ENCODE data around the gene SEMA3A.
"Not testable (repeated sequence)": the region's sequence is repeated elsewhere in the genome, so short reads cannot be mapped to it uniquely, and the experiment has no call there.

The SEMA3A gene

GRCh38 chr7:84062489-84062901, 132.1 kb downstream of the SEMA3A start:
- DNase-seq (ENCODE audit: low read depth in 2 of 2), result not testable (repeated sequence)

- DNase-seq (ENCODE audit: low read depth in 2 of 2), result no peak
Measured at GRCh38 chr7:84060760-84061261, 133.8 kb downstream of the SEMA3A start.

DNA sequence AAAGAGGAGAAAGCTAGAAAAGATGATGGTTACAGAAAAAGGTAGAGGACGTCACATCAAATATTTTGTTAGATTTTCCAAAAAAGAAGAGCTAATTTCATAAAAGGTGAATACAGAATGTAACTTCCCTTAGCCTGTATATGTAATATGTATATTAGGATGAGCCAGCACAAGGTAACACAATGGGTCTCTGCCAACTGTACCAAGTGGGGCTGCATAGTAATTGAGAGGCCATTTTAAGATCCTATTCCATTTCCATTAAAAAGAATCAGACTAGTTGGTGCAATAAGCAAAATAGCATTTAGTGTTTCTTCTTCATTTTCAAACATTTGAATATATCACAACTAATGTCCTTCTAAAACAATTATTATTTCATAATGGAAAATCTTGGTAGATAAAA, 134.6 kb downstream of the SEMA3A start:
- no peak for DNase-seq (ENCODE audit: low read depth in 2 of 2)

DNA sequence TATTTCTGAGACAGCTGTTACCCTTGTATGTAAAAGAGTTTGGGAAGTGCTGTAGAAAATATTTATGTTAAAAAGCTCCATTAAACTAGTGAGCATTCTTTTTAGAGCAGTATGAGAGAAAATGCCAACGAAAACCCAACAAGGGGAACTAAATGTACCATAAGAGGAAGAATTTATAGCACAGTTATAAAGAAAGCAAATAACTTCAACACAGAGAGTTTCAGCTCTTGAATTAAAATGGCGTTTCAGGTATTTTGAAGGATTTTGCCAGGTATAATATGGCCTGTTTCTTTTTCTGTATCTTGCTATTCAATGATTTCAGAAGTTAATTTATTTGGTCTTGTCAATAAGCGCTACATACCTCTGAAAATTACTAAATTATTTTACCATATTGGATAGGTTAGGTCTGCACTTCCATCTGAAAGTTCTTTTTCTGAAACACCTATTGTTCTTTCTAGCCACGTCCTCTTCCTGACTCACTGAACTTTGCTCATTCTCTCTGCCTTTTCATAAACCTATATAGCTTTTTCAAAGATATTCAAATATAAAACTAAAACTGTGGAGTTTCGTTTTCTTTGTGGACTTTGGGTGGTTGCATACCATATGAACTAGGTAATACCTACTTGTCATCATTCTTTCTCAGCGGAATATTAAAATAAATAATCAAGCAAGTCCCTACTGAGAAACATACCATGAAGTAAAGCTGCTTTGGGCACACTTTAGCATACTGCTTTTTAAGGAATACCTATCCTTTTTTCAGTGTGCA, 136.1 kb downstream of the SEMA3A start:
- DNase-seq (ENCODE audit: low read depth in 2 of 2), result no peak

DNA sequence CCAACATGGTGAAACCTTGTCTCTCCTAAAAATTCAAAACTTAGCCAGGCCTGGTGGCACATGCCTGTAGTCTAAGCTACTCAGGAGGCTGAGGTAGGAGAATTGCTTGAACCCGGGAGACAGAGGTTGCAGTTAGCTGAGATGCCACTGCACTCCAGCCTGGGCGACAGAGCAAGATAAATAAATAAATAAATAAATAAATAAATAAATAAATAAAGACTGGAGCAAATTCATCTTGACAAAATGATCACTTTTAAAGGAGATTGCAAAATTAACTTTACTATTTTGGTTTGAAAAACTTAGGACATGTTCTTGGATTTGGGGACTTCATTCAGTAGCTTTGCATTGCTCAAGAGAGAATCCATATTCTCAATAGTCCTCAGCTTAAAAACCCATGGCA, 137.0 kb downstream of the SEMA3A start:
- no peak for DNase-seq (ENCODE audit: low read depth in 2 of 2)

DNA sequence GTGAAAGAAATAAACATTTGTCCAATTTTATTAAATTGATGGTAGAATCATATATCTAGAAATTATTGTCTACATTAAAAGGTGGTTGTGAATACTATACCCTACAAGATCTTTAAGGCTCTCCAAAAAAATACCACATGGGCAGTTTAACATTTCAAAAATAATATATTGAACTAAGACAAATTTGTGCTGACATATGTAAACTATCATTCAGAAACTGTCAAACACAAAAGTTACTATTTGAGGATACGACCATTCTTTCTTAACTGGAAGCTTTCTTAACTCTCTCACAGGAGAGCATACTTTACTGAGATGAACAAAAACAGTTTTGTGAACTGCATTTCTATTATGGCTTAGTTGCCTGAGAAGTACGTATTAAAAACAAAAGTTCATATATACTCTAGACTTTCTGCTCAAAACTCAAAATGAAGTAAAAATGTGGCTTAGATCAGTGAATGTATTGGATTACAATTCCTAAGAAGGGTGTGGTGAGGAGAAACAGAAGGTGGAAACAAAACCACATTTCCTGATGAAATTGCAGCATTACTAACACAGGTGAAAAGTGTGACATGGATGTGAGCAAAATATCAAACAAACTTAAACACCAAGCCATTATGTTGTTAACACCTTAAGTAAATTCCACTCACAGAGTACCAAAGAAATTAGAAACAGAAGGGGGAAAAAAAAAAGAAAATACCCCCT, 138.5 kb downstream of the SEMA3A start:
- DNase-seq (ENCODE audit: low read depth in 2 of 2), result no peak

- not testable (repeated sequence) for DNase-seq (ENCODE audit: low read depth in 2 of 2)
Measured at GRCh38 chr7:84055199-84055598, 139.4 kb downstream of the SEMA3A start.

DNA sequence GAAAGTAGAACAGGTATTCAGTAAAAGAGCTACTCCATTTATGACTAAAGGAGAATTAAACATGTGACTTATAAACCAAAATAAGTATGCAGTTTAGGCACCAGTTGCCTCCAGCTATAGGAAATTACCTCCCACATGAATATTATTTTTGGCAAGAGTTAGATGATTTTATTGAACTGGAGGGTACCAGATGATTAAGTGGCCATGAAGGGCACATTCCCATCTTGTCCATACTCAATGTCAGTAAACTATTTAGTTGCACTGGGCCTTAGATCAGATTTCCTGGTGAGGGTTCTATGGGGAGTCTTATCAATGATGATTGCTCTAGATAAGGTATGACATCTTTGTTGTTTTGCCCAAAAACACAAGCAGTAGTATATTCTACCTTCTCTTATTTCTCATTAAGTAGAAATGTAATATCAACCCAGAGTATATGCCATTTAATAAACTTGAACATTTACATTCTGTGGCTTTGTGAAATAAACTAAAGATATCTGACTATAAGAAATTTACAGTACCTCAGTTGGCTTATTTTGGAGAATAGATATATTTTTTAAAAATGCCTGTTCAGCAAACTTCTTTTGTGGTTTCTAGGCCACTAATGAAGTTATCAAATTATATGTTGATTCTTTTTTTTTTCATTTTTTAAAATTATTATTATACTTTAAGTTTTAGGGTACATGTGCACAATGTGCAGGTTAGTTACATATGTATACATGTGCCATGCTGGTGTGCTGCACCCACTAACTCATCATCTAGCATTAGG, 145.3 kb downstream of the SEMA3A start:
- no peak for DNase-seq (ENCODE audit: low read depth in 2 of 2)

- no peak for DNase-seq (ENCODE audit: low read depth in 2 of 2)
Measured at GRCh38 chr7:84047085-84047484, 147.5 kb downstream of the SEMA3A start.

DNA sequence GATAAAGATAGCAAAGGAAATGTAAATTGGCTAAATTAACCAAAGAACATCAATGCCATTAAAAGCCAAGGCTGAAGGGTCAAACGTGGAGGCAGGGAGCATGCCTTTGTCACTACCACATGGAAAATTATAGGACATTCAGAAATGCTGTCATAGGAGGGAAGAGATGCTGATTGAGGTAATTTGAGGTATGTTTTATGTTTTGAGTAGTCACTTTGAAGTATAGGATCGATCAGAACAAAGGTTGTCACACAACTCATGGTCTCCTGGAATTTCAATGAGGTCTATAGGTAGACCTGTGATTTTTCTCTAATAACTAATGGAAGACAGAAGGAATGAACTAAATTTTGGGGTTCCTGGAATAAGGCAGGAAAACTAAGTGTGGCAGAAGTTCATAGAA, 149.8 kb downstream of the SEMA3A start:
- DNase-seq (ENCODE audit: low read depth in 2 of 2), result no peak

DNA sequence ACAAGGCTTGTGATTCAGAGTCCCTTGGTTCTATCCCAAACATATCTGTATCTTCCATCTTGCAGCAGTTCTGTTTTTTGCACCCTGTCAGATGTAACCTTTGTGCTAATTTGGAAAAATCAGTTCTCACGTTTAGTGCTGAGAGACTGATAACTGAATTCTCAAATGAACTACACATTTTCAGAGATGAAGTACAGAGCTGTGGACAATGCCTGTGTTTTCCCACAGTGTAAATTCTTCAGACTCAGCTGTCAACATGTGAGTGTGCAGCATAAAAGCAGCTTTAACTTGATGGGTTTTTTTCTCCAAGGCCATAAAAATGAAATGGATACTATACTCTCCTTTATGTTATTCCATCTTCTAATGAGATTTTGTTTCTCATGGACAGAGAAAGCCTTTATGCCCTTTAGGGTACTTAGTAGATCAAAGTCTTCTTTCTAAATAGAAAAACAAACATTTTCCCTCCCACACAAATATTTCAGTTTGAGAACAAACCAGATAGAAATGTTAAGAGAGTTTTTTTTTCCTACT, 150.9 kb downstream of the SEMA3A start:
- DNase-seq (ENCODE audit: low read depth in 2 of 2), result no peak

GRCh38 chr7:84042110-84042539, 152.5 kb downstream of the SEMA3A start:
- DNase-seq (ENCODE audit: low read depth in 2 of 2), result no peak

GRCh38 chr7:84041649-84042048, 152.9 kb downstream of the SEMA3A start:
- no peak for DNase-seq (ENCODE audit: low read depth in 2 of 2)

DNA sequence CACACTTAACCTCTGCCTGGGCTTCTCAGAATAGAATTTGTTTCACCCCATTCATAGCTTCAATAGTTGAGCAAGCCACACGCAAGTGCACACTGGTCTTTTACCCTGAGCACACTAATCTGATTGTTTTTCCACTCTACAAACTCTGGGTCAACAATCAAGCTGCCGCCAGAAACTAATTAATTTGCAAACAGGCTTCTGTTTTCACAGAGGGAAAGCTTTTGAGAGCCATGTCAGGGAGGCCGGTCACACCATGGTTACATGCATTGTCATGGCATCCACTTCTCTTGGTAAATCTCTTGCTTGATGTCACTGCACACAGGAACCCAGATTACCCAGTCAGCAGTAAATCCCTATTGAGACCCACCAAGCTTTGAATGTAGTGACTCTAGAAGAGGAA, 154.2 kb downstream of the SEMA3A start:
- DNase-seq (ENCODE audit: low read depth in 2 of 2), result no peak

- DNase-seq (ENCODE audit: low read depth in 2 of 2), result no peak
Measured at GRCh38 chr7:84039432-84039831, 155.2 kb downstream of the SEMA3A start.

DNA sequence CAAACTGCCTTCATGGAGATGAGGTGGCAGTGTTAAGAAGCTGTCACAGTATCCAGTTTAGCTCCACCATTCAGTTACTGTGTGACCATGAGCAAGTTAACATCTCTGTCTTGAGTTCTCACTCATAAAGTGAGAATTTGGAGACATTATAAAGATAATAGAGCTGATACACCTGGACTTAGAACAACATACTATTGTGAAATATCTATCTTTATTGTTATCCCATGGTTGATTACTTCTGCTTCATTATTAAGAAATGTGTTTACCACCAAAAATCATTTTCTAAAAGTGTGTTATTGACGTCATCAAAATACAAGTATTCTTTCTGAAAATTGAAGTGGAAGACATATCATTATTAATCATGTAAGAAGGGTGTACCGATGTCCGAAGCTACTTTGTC, 166.9 kb downstream of the SEMA3A start:
- no peak for DNase-seq (ENCODE audit: low read depth in 2 of 2)

GRCh38 chr7:84025332-84025927, 169.2 kb downstream of the SEMA3A start:
- DNase-seq (ENCODE audit: low read depth in 2 of 2), result no peak

DNA sequence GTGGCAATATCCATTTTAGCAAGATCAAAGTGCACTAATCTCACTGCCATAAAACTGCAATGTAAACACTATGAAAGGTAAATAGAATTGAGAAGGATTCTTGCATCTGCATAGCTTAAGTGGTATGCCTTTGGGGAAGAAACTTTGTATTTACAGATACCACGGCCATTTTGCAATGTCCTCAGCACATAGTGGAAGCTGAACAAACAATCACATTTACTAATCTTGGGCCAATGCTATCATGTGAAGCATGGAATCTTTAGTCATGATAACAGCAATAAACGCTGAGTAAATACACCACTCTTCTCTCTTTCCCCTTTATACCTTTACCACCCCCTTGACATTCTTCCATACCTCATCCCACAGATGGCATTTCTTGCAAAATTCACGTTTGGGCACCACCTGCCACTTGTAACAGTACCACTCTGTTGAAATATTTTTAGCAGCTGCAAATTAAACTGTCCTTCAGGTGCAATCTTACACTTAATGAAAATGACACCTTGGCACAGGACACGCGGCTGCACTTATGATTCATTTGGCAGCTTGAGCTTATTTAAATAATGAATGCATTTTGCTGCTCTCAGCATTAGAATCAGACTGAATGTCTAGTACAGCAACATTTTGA, 171.8 kb downstream of the SEMA3A start:
- DNase-seq (ENCODE audit: low read depth in 2 of 2), result no peak

DNA sequence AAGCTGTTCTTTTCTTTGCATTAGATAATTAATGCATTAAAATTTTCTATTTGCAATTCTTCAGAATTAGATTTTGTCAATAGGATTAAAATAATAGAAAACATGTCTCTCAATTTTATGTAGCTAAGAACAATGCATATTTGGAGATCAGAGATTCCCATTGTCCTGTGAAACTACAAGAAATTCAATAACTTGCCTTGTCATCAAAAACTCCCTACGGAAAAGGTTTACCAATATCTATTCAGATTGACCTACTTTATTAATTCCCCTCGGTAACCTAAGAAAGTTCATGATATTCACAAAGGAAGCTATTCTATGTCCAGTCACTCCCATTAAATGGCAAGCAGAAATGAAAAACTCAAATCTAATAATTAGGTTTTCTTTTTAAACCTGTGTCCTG, 172.6 kb downstream of the SEMA3A start:
- no peak for DNase-seq (ENCODE audit: low read depth in 2 of 2)

DNA sequence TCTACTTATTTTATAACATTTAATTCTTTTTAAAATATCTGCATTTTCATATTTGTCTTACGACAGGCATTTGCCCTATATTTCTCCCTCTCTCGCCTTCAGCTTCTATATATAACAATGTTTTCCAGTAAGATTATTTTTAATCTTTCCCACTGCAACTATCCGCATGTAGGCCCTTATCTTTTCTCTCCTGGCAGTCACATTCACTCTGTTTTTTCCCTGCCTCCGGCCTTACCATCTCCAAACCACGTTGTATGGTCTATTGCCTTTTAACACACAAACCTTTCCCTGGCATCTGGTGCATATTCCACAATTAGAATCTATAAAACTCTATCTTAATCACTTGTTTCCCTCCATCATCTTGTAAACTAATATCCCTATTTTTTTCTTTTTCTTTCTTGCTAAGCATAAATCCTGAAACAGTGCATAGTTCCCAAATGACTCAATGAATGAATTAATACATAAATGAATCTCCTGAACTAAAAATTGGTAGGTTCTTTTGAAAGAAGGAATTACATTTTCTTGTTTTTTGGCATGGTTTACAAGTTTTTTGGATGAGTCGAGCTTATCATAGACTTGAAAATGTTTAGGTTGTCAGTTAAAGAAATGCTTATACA, 173.2 kb downstream of the SEMA3A start:
- DNase-seq (ENCODE audit: low read depth in 2 of 2), result no peak

GRCh38 chr7:84017651-84018050, 176.9 kb downstream of the SEMA3A start:
- DNase-seq (ENCODE audit: low read depth in 2 of 2), result no peak
